NOMO-1 (cell line): ENCODE results near the gene RSAD2.
A peak's percentile ranks its signal among the peaks of the same experiment; 100 is the strongest.

Experiments
- DNase-seq, 2 experiments: peaks; one replicate each; lab custom pipeline; 2025; ENCODE audit not compliant: unreplicated experiment in 2 of 2; lab: John Stamatoyannopoulos, UW

RSAD2 gene

GRCh38 chr2:6863792-6864191 is 13.8 kb upstream of the RSAD2 start:
- DNase-seq: no peak

DNA sequence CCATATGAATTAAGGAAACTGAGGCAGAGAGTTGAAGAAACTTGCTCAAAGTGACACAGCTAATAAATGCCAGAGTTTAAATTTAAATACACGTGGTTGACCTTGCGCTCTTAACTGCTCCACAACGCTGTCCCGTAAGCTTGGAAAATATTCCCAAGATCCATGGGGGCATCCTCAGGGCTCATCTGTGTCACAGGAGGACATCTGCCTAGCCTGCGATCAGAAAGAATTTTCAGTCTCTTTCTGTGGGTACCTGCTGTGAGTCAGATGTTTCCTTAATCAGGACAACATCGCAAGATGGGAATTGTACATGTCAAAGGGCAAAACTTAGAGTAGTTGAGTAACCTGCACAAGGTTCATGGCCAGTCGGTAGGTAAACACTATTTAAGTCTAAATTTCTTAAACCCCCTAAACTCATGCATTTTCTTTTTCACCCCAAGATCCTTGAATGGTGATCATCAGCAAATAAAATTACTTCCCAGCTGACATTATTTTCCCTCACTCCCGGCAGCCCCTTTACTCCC is 13.3 kb upstream of the RSAD2 start:
- DNase-seq: no peak

GRCh38 chr2:6864923-6865345 is 12.6 kb upstream of the RSAD2 start:
- DNase-seq: peak in 1 of 2 experiments; percentile 40

DNA sequence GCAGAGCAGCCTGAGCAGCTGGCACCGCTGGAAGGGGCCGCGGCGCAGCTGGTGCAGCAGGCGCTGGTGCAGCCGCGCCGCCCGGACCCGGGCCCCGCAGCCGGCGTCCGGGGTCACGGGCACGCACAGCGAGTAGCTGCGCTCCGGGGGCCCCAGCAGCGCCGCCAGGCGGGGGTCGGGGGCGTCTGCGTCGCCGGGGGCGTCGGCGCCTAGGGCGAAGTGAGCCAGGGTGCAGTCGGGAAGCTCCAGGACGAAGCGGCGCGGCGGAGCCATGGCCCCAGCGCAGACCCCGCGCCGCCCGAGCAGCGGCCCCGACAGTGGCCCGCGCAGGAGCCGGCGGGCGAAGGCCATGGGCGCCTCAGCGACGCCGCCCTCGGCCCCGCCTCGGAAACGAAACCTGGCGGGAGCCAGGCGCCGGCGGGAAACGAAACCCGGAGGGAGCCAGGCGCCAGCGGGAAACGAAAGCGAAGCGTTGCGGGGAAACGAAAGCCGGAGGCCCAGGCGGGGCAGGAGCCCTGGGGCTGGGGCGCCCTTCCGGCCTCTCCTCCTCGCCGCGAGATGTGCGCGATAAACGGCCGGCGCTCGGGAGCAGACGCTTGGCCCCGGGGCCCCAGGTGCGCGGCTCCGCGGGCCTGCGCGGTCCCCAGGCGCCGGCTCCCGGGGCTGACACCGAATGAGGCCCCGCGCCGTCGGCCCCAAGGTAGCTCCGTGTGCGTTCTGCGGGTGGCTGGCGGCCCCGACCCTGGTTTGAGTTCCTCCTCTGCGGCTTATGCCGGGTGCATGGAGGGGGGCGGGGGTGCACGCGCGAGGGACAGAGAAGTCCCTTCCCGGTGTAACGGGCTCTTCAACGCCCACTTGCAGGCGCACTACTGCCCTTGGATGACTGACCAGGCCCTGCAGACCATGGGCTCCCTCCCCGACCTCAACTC is 12.0 kb upstream of the RSAD2 start, which contains the start of gene CMPK2:
CMPK2 (minus strand) TSS at position 562 of the 929 bp plus-strand sequence; CDS start at position 351, 211 bp downstream.
- peak; percentile 83 to 92 for DNase-seq

DNA sequence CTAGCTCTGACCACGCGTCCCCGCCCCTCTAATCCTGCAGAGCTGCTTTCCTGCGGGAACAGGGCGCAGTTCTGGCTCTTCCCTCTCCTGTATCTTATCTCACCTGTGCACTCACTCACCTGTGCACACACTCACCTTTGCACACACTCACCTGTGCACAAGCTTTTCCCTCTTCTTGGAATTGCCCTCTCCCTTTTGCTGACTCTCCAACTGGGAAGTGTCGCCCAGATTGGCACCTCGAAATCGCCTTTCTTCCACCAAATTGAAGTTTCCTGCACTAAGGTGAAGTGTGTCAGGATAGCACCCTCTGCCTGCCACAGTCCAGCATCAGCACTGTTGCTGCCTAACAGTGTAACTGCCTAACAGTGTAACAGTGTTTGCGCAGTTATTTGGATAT is 11.3 kb upstream of the RSAD2 start:
- DNase-seq: peak; percentile 25 to 29

- DNase-seq: no peak
These were observed 10.6 kb upstream of the RSAD2 start for GRCh38 chr2:6866982-6867381.

DNA sequence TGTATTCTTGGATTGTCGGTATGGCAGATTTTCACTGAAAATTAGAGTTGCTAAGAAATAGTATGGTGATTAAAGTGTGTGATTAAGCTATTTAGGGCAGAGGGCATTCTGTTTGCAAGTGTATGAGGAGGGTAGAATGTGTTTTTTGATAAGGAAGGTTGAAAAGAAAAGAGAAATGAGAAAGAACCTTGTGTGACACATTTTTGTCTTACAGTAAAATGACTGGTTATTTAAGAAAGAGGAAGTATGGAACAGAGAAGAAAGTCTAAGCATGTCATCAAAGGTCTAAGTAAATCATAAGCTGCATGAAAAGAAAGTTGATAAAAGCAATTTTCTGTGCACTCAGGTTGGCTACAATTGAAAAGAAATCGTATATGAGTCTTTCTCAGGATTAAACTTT is 5.2 kb upstream of the RSAD2 start:
- peak in 1 of 2 experiments; percentile 85 for DNase-seq

GRCh38 chr2:6874032-6874431 is 3.5 kb upstream of the RSAD2 start:
- DNase-seq: no peak

DNA sequence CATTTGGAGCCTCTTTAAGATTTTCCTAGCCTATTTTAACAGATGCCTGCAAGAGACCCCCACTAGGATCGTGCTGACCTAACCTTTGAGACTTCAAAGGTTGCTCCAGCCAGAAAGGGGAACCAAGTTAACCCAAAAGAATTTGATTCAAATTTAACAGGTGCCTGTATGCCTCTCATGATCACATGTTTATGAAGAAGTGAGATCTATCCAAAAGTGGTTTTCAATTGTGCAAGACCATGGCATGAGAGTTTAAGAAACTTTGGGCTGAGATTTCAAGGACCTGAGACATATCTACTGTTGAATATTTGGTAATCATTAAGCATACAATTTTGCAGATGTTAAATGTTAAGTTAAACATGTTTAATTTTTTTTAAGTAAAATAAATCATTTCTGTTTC is 1.3 kb upstream of the RSAD2 start:
- DNase-seq: peak in 1 of 2 experiments; percentile 67

GRCh38 chr2:6878549-6878948 is 972 bp downstream of the RSAD2 start:
- no peak for DNase-seq

GRCh38 chr2:6879011-6879410 is 1.4 kb downstream of the RSAD2 start:
- DNase-seq: no peak

DNA sequence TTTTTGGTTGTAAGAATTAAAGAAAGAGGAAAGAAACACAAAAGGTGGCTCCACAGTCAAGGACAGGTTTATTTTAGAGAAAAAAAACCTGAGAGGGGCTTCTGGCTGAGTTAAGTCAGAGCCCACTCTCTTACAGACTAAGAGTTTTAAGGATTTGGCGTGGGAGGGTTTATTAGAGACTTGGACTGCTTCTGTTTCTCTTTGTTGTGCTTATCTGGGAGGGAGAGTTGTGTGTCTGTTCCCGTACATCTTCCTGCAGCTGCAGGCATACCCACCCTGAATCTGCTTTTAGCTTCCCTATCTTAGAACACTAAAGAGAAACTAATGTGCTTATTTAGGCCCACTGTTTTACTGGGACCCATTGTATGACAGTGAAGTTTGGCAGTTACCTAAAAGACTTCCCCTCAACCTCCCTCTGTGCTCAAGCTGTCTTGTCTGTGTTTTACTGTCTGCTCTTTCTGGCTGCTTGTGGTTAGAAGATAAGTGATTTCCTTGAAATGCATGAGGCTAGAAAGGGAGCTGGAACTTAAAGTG is 2.7 kb downstream of the RSAD2 start:
- DNase-seq: no peak

DNA sequence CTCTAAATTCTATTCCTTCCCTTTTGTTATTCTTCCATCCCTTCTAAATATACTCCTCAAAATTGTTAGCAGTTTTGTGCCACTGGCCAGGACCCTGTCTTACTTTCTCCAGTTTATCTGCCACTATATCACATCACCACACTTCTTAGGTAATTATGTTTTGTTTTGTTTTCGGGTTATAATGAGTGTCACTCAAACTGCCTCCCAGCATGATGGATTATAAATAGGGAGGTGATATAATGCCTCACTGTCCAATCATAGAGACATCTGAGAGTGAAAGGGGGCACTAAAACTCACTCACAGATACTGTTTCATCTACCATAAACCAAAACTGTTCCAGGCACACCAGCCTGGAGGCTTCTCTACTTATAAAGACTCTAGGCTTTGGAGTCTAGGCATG is 3.5 kb downstream of the RSAD2 start:
- no peak for DNase-seq

- no peak for DNase-seq
These were observed 3.9 kb downstream of the RSAD2 start for GRCh38 chr2:6881516-6881915.

DNA sequence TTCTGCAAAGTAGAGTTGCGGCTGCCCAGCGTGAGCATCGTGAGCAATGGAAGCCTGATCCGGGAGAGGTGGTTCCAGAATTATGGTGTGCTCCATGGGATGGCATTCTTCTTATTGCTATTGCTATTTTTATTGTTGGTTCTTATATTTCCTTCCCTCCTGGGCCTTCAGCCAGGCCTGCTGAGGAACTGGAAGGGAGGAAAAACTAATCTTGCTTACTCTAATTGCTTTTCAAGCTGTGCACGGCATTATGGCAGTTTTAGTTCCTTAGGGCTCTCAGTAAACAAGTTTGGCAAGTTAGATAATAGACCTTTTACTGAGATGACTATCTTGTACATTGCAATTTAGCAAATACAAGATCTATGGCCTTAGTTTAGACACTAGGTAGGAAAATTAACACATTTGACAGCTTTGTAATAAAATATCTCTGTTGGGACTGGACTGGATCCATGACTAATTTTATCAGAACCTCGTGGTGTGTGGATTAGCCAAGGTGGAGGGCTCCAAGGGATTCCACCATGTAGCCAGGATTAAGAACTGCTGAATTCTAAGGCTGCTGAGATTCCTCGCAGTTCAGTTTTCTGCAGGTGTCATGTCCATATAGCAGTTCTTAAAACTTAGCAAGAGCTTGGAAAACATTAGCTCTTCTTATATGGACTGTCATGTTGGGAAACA is 6.0 kb downstream of the RSAD2 start:
- no peak for DNase-seq

DNA sequence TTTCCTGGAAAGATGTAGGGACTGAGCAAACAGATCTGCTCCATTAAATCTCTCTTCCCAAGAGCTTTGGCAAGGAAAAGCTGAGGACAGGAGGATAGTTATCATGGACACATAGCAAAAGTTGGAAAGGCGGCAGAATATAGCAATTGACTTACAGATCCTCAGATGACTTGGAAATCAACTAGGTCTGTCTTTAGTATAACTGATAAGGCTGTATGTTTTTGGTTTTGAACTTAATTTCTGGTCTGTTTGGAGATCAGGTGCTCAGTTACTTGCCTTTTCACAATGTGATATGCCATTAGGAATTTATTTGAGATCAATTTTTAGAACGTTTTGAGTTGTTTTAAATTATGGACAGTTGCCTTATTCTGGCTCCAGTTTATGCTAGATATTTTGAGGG is 8.0 kb downstream of the RSAD2 start:
- no peak for DNase-seq

DNA sequence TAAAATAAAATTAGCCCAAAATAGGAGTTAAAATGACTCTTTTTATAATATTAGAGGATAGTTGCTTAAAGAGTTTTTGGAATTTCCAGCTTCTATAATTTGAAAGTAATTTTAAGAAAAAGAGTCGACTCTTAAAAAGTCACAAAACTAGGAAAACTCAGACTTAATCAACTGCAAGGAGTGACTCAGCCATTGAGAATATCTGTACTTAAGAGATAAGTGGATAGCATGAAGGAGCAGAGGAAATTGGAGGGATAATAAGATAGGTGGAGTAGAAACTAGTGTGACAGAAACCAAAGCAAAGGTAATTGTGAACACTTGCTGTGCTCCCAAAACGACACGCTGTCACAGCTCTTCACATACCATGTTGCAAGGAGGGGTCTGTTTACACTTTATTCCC is 8.4 kb downstream of the RSAD2 start:
- no peak for DNase-seq

DNA sequence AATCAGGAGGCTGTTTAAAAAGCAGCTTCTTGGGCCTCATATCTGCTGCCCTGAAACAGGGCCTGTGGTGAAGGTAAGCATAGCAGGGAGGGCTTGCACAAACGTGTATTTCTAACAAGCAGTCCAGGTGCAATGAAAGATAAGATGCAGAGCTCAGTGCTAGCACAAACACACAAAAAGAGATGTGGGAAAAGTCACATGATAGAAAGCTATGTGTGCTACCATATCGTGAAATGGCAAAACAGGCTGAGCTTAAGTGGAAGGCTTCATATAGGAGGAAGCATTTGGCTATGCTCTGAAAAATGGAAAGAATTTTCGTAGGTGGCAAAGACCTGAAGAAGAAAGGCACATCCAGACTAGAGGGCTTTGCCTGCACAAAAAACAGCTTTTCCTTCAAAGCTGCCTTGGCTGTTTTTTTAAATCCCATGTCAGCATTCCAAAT is 10.2 kb downstream of the RSAD2 start:
- DNase-seq: no peak

DNA sequence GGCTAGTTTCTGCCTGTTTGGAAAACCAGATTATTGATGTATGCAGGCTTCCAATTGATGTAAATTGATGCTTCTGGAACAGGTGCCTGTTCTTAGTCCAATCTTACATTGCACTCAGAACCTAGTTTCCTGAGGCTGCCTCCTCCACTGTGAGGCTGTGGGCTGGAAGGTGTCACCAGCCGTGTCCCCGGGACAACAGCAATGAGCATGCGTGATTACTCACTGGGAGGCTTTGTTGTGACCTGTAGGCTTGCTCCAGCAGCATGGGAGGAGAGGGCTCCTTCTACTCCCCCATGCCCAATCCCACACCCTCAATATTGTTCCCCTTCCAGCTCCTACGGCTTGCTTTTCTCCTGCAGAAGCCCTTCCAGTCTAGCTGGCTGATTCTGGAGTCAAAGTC is 11.1 kb downstream of the RSAD2 start:
- no peak for DNase-seq

GRCh38 chr2:6893876-6894482 is 16.4 kb downstream of the RSAD2 start:
- no peak for DNase-seq
